ENCODE results near the gene CYP3A7.

CYP3A7 gene

DNA sequence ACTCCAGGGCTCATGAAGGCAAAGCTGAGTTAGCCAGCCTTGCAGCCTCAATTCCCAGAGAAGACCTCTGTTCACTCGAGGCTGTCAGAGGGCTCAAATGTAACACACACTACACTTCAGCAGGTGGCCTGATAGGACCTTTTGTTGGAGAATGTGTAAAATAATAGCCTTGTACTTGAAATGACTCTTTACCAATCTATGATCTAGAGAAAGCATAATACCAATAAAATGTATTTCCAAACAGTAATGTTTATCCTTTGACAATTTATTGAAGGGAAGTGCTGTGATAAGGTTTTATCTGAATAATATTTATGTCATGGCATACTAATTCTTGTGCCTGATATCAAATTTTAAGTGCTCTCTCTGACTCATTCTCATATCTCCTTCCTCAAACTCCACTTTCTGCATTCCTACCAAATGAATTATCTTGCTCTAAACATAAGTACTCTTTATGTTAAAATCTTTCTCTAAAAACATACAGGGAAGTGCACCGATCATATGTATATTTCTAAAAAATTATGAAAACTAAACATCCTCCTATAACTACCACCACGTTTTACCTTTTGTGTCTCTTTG is 20.9 kb downstream of the CYP3A7 start:
- Histone ChIP-seq H3K27ac (ENCODE audit: low read length) (no peak overlapping the region), H2AFZ (ENCODE audit: low read length) (no peak overlapping the region), H3K4me1 (ENCODE audit: low read length) (no peaks in the 10 kb centered on the region), H3K27me3 (replicated peaks; ENCODE audit: insufficient read depth, low read length) (no peaks in the 10 kb centered on the region), H3K4me2 (ENCODE audit: low read depth, low read length) (no peak overlapping the region), H4K20me1 (ENCODE audit: insufficient read depth, low read length) (no peaks in the 10 kb centered on the region), H3K9ac (ENCODE audit: low read length) (no peak overlapping the region), H3K36me3 (replicated peaks; ENCODE audit: insufficient read depth, low read length) (no peaks in the 10 kb centered on the region), H3K79me2 (ENCODE audit: low read length) (no peaks in the 10 kb centered on the region), H3K9me2 (replicated peaks; ENCODE audit: insufficient read depth, low read length) (no peaks in the 10 kb centered on the region), H3F3A (ENCODE audit: insufficient read depth, low read length) (no peaks in the 10 kb centered on the region), H3K9me3 (replicated peaks; ENCODE audit: insufficient read depth, low read length) (no peaks in the 10 kb centered on the region), H3K4me3 (ENCODE audit: low read length) (no peak overlapping the region)
- no peak for TF ChIP-seq EZH2 (optimal IDR thresholded peaks at IDR 0.05; ENCODE audit: low read depth, low read length)
- TF ChIP-seq CTCF (IDR thresholded peaks at IDR 0.05; ENCODE audit: low read length): no peak
- no peak for TF ChIP-seq EZH2phosphoT487 (IDR thresholded peaks at IDR 0.05; ENCODE audit: low read length)
- no peak for DNase-seq

DNA sequence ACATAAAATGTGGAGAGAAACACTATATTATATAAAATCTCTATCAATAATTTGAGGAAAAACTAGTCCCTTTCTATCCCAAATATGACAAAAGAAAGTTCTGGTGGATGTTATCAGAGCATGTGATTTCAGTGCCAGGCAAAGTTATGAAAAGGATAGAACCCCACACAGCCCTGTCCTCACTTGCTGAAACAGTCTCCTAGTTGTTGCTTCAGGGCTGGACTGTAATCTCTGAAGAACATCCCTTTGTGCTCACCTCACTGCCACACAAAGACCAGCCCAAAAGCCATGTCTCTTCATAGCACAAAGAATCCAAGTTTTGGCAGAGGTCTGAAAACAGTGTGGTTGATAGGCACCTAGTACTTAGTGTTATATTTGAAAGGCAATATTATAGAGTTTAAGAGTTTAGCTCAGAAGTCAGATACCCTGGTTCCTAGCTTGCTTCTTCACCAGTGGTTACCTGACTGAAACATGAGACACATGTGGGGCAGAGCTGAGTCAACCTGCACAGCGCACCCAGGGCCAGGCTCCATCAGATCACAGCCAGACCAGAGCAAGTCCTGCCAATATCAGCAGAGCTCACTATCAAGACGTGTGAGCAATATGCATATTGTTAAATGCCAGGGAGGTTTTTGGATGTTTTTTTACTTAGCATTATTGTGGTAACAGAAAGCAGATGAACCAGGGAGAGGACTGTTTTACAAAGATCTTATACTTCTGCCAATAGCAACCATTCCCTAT is 25.0 kb downstream of the CYP3A7 start:
- no peaks in the 10 kb centered on the region for H3K9me3 ChIP-seq (replicated peaks; ENCODE audit: insufficient read depth, low read length)
- no peak overlapping the region for H3K9ac ChIP-seq (ENCODE audit: low read length)
- H3K79me2 ChIP-seq (ENCODE audit: low read length): no peaks in the 10 kb centered on the region
- DNase-seq: no peak
- no peaks in the 10 kb centered on the region for H3K27me3 ChIP-seq (replicated peaks; ENCODE audit: insufficient read depth, low read length)
- no peak overlapping the region for H2AFZ ChIP-seq (ENCODE audit: low read length)
- no peaks in the 10 kb centered on the region for H3K9me2 ChIP-seq (replicated peaks; ENCODE audit: insufficient read depth, low read length)
- H3K27ac ChIP-seq (ENCODE audit: low read length): no peak overlapping the region
- no peaks in the 10 kb centered on the region for H3F3A ChIP-seq (ENCODE audit: insufficient read depth, low read length)
- no peak overlapping the region for H3K4me2 ChIP-seq (ENCODE audit: low read depth, low read length)
- H3K4me3 ChIP-seq (ENCODE audit: low read length): no peak overlapping the region
- H3K36me3 ChIP-seq (replicated peaks; ENCODE audit: insufficient read depth, low read length): no peaks in the 10 kb centered on the region
- no peaks in the 10 kb centered on the region for H3K4me1 ChIP-seq (ENCODE audit: low read length)
- TF ChIP-seq EZH2phosphoT487 (IDR thresholded peaks at IDR 0.05; ENCODE audit: low read length) (no peak), EZH2 (optimal IDR thresholded peaks at IDR 0.05; ENCODE audit: low read depth, low read length) (no peak), CTCF (IDR thresholded peaks at IDR 0.05; ENCODE audit: low read length) (no peak)
- H4K20me1 ChIP-seq (ENCODE audit: insufficient read depth, low read length): no peaks in the 10 kb centered on the region

DNA sequence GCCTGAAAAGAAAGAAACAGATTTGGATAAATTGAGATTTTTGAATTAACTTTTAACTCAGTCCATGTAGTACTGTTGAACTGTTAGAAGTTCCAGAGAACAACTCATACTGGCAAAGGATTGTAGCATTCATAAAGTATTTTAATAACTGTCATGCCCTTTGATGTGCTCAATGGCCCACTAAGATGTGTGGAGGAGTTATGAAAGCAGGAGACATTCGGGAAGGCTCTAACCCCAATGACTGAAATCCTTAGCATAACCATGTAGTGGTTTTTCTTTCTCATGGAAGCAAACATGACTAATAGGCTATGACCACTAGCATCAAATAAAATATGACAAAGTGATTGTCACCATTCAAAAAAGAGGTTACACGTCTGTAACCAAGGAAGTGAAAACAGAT is 25.7 kb downstream of the CYP3A7 start:
- Histone ChIP-seq H3K79me2 (ENCODE audit: low read length) (no peaks in the 10 kb centered on the region), H3K36me3 (replicated peaks; ENCODE audit: insufficient read depth, low read length) (no peaks in the 10 kb centered on the region), H3K9me2 (replicated peaks; ENCODE audit: insufficient read depth, low read length) (no peaks in the 10 kb centered on the region), H3K27me3 (replicated peaks; ENCODE audit: insufficient read depth, low read length) (no peaks in the 10 kb centered on the region), H3K9me3 (replicated peaks; ENCODE audit: insufficient read depth, low read length) (no peaks in the 10 kb centered on the region), H3K4me2 (ENCODE audit: low read depth, low read length) (no peak overlapping the region), H3K4me3 (ENCODE audit: low read length) (no peak overlapping the region), H2AFZ (ENCODE audit: low read length) (no peak overlapping the region), H3K4me1 (ENCODE audit: low read length) (no peaks in the 10 kb centered on the region), H3K27ac (ENCODE audit: low read length) (no peak overlapping the region), H3K9ac (ENCODE audit: low read length) (no peak overlapping the region), H4K20me1 (ENCODE audit: insufficient read depth, low read length) (no peaks in the 10 kb centered on the region), H3F3A (ENCODE audit: insufficient read depth, low read length) (no peaks in the 10 kb centered on the region)
- TF ChIP-seq CTCF (IDR thresholded peaks at IDR 0.05; ENCODE audit: low read length): no peak
- TF ChIP-seq EZH2phosphoT487 (IDR thresholded peaks at IDR 0.05; ENCODE audit: low read length): no peak
- no peak for TF ChIP-seq EZH2 (optimal IDR thresholded peaks at IDR 0.05; ENCODE audit: low read depth, low read length)
- no peak for DNase-seq
